GM19395 (cell line): Measurements from ENCODE around the gene CACFD1.

Experiments
- ATAC-seq: cut with Tn5 transposase; IDR thresholded peaks from one replicate; pipeline ENCODE4 v1.9.1; 2021; ENCODE audit warnings: mild to moderate bottlenecking, moderate library complexity; ENCODE audit not compliant: unreplicated experiment

Gene CACFD1

GRCh38 chr9:133478851-133479711, 19.3 kb downstream of the CACFD1 start, which contains the start of gene SLC2A6:
Gene SLC2A6, minus strand, starts transcription at chr9:133479099. Its CDS starts 40 bp downstream, at chr9:133479059.
- ATAC-seq, result peak; percentile 88

- ATAC-seq, result no peak
These were observed 23.8 kb downstream of the CACFD1 start for GRCh38 chr9:133483611-133484010.

- ATAC-seq, result no peak
These were observed 25.1 kb downstream of the CACFD1 start for GRCh38 chr9:133484671-133485437.

DNA sequence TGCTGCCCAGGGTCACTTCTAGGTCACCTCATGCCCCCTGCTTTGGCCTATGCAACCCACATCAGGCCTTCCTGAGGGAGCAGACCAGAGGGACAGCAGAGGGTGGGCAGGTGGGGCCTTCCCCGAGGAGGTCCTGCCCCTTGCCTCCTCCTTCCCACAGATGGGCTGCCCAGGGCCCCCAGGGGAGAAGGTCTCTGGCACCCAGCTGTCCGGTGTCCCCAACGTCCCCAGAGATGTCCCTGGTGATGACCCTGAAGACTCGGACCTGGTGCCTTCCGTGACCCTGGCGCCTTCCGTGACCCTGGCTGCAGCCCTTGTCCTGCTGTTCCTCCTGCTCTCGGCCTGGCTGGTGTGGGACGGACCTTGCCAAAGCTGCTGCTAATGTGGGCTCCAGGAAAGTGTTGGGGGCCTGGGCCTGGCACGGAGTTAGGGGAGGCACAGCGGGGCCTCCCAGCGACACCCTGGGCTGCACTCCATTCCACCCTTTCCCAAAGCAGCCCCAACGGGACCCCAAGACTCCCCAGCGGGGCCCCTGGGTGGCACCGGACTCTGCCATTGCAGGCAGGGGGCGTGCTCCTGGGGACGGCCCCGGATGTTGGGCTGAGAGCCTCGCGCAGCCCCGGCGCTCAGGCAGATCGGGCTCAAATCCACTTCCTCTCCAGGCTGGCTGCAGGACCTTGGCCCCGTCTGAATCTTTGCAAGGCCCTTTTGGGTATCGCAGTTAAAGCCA, 25.9 kb downstream of the CACFD1 start:
- peak; percentile 22 for ATAC-seq

GRCh38 chr9:133487331-133487725, 27.6 kb downstream of the CACFD1 start:
- ATAC-seq, result no peak

- ATAC-seq, result no peak
These were observed 29.0 kb downstream of the CACFD1 start for GRCh38 chr9:133488686-133489252.

- ATAC-seq, result no peak
These were observed 29.7 kb downstream of the CACFD1 start for GRCh38 chr9:133489253-133490190.

DNA sequence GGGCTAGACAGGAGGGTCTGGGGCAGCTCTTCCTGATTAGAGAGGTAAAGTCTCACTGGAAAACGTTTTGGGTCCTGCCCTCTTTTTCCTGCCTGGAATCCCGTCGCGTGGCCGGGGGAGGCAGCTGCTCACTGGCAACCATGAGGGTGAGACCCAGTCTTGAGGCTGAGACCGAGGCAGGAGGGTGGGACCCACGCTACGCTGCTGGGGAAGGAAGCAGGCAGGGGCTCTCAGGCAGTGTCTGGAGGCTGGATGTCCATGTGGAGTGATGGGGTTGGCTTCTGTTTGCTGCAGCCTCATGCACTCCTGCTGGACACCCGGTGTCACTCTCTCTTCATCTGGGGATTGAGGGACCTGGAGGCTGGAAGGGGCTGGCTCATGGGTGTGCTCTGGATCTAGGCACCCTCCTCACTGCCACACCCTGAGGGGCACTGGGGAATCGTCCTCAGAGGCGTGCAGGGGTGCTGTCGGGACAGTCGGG, 30.5 kb downstream of the CACFD1 start:
- no peak for ATAC-seq

DNA sequence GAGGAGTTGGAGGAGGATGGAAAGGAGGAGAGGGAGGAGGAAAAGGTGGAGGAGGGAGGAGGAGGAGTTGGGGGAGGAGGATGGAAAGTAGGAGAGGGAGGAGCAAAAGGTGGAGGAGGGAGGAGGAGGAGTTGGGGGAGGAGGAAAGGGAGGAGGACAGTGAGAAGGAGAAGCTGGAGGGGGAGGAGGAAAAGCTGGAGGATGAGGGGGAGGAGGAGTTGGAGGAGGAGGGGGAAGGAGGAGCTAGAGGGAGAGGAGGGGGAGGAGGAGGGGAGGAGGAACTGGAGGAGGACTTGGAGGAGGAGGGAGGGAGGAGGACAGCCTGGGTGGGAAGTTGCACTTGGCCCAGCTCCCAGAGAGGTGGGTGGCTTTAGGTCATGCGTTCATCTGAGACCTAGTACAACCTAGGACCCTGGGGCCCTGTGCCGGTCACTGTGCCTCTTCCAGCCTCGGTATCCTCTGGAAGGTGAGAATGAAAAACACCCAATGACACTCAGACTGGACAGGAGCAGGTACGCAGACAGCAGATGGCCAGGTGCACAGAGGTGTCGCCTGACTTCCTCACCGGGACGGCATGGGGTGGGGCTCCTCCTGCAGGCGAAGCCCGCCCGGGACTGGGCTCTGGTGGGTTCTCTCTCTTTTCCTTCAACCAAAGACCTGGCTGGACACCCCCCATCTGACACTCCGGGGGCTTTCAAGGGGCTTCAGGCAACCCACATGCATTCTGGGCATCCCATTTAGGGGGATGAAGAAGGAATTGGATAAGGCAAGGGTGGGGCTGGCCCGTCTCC, 31.3 kb downstream of the CACFD1 start:
- no peak for ATAC-seq

DNA sequence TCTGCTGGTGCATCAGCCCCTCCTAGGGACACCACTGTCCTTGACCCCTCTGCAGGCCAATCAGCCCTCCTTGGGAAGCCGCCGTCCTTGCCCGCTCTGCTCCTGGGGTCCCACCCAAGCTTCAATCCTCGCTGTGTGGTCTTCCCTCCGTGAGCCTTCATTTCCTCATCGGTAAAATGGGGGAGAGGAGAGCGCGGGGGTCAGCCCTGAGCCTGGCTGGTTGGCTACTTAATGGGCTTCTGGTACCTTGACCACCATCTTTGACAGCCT, 31.8 kb downstream of the CACFD1 start:
- ATAC-seq, result no peak

GRCh38 chr9:133492061-133493021, 32.6 kb downstream of the CACFD1 start:
- no peak for ATAC-seq

DNA sequence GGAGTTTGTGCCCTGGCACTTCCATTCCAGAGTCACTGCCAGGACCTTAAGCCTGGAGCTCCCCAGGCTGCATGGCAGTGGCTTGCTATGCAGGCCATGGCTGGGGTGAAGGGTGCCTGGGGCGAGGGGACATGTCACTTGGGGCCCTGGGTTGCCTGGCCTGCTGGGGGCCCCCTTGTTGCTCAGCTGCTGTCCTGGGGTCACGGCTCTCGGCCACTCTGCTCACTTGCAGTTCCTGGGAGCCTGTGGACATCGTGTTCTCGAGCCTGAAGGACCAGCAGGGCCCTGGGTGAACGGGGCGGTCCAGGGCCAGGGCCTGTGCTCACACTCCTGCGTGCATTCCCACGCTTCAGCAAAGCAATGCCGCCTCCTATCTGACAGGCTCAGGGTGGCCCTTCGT, 33.6 kb downstream of the CACFD1 start:
- ATAC-seq, result no peak

DNA sequence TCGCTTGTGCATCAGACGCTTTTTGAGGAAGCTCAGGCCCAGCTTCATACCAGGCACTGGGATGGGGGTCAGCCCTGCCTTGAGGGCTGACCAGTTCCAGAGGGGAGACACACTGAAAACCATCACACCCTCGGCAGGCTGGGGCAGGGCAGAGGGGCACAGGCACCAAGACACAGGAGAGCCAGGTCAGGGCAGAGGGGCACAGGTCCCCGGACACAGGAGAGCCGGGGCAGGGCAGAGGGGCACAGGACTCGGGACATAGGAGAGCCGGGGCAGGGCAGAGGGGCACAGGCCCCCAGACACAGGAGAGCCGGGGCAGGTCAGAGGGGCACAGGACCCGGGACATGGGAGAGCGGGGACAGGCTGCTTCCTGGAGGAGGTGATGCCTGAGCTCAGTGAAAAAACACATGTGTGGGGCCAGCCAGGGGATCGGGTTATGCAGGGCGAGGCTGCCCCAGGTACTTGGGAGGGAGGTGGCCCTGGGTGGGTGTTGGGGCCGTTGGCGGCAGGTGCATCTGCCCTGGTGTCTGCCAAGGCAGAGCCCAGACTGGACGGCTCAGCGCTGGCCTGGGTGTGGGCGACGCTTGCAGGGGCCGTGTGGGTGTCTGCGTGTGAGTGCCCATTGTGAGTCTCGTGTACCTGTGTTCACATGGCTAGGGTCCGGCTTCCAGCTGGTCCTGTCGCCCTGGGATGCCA, 34.2 kb downstream of the CACFD1 start:
- ATAC-seq, result no peak

DNA sequence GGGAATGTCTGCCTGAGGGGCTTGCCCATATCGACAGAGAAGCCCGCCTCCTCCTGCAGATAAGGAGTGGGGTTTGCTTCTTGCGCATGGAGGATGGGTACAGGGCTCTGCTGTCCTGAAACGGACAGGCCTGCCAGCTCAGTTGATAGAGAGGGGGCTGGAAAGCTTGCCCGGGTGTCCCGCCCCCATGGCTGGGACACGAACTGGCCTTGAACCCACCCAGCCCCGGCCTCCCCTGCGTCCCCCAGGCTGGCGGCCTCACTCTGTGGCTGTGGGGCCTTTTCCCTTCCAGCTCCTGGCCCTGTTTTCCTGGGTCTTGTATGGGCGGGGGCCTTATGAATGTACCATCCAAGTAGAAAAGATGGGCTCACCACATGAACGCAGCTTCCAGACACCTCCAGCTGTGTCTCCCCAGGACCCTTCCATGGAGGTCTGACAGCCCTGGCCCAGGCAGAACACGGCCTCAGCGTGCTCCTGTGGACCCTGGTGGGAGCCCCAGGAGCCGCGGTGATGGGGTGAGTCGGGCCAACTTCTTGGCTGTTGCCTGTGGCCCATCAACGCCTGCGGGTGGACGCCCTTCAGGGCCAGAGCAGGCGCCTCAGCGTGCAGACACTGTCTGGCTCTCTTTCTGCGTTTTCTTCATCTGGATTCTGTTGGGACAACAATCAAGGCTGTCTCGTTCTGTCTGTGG, 35.0 kb downstream of the CACFD1 start:
- ATAC-seq, result no peak

DNA sequence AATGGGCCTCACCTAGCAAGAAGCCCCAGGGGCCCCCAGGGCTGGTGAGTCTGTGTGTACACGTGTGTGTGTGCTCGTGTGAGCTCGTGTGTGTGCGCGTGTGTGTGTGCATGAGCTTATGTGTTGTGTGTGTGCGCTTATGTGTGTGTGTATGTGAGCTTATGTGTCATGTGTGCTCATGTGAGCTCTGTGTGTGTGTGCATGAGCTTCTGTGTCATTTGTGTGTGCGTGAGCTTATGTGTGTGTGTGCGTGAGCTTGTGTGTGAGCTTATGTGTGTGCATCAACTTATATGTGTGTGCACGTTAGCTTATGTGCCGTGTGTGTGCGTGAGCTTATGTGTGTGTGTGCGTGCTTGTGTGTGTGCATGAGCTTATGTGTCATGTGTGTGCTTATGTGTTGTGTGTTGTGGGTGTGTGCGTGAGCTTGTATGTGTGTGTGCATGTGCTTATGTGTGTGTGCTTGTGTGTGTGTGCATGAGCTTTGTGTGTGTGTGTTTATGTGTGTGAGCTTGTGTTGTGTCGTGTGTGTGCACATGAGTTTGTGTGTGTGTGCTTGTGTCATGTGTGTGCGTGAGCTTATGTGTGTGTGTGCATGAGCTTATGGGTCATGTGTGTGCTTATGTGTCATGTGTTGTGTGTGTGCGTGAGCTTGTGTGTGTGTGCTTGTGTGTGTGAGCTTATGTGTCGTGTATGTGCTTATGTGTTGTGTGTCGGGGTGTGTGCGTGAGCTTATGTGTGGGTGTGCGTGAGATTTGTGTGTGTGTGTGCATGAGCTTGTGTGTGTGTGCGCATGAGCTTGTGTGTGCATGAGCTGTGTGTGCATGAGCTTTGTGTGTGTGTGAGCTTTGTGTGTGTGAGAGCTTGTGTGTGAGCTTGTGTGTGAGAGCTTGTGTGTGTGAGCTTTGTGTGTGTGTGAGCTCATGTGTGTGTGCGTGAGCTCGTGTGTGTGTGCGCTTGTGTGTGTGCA, 35.8 kb downstream of the CACFD1 start:
- no peak for ATAC-seq
